ENCODE measurements around the gene ROBO2.

- no peak for TF ChIP-seq REST (IDR thresholded peaks at IDR 0.05; ENCODE audit: unreplicated experiment)
- TF ChIP-seq, protein P1, sequence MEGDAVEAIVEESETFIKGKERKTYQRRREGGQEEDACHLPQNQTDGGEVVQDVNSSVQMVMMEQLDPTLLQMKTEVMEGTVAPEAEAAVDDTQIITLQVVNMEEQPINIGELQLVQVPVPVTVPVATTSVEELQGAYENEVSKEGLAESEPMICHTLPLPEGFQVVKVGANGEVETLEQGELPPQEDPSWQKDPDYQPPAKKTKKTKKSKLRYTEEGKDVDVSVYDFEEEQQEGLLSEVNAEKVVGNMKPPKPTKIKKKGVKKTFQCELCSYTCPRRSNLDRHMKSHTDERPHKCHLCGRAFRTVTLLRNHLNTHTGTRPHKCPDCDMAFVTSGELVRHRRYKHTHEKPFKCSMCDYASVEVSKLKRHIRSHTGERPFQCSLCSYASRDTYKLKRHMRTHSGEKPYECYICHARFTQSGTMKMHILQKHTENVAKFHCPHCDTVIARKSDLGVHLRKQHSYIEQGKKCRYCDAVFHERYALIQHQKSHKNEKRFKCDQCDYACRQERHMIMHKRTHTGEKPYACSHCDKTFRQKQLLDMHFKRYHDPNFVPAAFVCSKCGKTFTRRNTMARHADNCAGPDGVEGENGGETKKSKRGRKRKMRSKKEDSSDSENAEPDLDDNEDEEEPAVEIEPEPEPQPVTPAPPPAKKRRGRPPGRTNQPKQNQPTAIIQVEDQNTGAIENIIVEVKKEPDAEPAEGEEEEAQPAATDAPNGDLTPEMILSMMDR (conservative IDR thresholded peaks at IDR 0.05; ENCODE audit: low read depth in 2 of 2): no peak
These were observed 94.9 kb downstream of the ROBO2 start for GRCh38 chr3:77134769-77135168.
